Hepatocyte (in vitro differentiated cells): ENCODE results near the gene KLHL4.

Source experiments
- EZH2 ChIP-seq: fragments of 200-600 bp; sonication (generic); IDR thresholded peaks from 2 replicates; pipeline ENCODE4 v1.6.1; 2016; ENCODE audit warnings: antibody characterized with exemption, mild to moderate bottlenecking, borderline replicate concordance
- TF ChIP-seq, protein P1 (sequence below): fragments of 200-600 bp; sonication (generic); IDR thresholded peaks from 2 replicates; pipeline ENCODE4 v1.5.1; 2016; ENCODE audit warnings: antibody characterized with exemption, mild to moderate bottlenecking; ENCODE audit not compliant: poor library complexity

DNA sequence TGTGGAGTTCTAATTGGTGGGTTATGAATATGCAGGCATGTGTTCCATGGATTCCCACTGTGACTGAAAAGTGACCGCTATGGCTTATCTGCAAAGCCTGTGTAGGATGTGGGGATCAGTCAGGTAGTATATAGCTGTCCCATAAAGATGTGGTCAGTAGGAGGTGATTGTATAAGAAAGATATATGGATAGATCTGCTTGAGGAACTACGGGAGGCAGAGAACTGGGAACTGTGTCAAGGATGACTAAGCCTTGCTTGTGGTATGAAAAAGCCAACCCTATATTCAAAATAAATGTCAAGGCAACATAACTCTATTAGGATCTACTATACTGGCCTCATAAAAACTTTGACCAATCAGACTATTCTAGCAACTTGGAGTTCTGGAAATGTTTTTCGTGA is 185.2 kb downstream of the KLHL4 start:
- TF ChIP-seq, protein P1, sequence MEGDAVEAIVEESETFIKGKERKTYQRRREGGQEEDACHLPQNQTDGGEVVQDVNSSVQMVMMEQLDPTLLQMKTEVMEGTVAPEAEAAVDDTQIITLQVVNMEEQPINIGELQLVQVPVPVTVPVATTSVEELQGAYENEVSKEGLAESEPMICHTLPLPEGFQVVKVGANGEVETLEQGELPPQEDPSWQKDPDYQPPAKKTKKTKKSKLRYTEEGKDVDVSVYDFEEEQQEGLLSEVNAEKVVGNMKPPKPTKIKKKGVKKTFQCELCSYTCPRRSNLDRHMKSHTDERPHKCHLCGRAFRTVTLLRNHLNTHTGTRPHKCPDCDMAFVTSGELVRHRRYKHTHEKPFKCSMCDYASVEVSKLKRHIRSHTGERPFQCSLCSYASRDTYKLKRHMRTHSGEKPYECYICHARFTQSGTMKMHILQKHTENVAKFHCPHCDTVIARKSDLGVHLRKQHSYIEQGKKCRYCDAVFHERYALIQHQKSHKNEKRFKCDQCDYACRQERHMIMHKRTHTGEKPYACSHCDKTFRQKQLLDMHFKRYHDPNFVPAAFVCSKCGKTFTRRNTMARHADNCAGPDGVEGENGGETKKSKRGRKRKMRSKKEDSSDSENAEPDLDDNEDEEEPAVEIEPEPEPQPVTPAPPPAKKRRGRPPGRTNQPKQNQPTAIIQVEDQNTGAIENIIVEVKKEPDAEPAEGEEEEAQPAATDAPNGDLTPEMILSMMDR = no peak
- TF ChIP-seq EZH2 = no peak
